Measurements from ENCODE around the gene HCRT.
"Not testable (repeated sequence)": the region's sequence is repeated elsewhere in the genome, so short reads cannot be mapped to it uniquely, and the experiment has no call there.

HCRT gene

DNA sequence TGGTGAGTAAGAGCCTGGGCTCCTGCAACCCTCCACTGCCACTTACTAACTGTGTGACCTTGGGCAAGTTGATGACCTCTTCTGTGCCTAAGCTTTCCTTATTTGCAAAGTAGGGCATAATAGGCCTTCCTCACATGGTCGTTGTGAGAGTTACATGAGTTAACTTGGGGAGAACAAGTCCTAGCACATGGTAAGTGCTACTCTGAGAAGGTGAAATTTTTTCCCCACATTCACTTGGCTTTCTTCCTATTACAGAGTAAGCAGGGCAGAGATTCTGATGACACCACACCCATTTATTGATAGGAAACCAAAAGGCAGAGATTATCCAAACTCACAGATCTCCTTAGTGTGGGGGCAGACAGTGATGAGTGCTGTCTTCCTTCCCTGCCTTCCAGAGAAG, 5.9 kb downstream of the HCRT start:
- no peak for DNase-seq

DNA sequence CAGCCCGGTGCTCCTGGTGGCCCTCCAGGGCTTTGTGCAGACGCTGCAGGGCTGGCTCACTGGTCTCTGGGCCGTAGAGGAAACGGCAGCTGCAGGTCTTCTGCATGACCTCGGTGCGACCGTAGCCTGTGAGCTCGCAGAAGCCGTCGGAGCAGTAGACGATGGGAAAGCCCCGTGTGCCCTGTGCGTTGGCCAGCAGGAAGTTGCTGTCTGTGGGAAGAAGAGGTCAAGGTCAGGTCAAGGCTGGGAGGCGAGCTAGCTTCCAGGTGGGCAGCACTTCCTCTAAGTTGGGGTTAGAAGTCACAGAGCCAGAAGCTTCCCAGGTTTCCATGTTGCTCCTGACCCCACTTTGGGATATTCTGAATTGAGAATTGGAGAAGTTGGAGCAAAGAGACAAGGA, 6.4 kb downstream of the HCRT start:
- DNase-seq: no peak

DNA sequence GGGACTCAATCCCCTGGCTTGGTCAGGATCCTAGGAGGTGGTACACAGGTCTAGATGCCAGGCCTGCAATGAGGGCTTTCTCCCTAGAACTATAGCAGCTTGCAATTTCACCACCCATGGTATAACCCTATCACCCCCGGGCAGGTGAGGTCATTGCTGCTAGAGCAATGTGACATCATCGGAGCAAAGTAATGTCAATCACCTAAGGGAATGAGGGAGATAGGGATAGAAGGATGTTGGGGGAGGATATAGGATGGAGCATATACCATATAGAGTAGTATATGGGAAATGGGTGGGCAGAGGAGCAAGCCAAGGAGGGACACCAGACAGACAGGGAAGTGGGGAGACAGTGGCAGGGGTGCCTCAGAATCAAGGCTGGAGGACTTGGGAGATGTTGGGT, 7.6 kb downstream of the HCRT start:
- DNase-seq: no peak

DNA sequence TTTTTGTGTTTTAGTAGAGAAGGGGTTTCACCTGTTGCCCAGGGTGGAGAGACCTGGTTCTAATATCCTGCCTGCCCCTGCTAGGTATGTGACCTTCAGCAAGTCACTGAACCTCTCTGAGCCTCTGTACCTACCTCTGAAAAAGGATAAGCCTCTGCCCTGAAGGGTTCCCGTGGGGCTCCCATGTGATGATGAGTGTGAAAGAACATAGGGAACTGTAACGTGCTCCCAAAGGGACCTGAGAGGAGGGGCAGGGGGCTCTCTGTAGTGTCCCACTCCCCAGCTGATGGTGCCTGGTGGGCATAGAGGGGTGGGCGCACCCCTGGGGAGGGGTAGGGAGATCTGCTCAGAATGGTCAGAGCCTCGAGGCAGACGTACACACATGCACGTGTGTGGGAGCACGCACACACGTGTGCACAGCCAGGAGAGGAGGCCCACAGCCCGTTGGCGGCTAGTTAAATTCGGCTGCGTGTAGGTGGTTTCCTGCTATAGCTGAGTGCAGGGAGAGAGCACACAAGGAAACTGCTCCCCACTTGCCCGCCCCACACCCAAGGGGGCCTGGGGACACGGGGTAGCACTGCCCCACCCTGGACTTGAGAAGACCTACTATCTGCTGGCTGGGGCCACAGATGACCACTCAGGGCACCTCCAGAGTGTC, 11.0 kb downstream of the HCRT start:
- no peak for DNase-seq

DNA sequence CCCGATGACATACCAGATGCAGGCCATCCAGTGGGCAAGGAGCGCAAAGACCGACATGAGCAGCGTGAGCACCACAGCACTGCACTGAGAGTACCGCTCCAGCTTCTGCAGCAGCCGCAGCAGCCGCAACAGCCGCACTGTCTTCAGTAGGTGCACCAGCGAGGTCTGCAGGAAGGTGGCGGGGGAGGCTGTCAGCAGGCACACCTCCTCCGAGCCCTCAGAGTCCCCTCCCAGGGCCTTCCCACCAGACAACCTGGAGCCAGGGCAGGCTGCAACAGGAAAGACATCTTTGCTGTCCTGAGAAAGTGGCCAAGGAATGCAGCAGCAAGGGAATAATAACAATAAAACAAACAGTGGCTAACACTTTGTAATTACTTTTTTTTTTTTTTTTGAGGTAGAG, 13.4 kb downstream of the HCRT start:
- no peak for DNase-seq

DNA sequence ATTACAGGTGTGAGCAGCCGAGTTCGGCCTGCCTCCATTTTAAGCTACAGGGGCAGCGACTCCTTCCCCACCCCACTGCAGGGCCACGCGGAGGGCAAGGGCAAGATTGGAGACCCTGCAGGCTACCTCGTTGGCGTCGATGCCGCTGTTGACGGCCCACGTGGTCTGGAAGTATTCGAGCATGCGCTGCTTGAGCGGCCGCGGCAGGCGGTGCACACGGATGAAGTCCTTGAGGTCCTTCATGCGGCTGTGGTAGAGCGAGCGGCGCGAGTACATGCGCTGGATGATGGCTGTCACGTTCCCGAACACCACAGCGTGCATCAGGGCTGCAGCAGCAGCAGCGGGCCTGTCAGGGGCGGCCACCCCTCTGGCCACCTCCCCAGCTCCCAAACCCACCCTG, 15.9 kb downstream of the HCRT start:
- DNase-seq: no peak

DNA sequence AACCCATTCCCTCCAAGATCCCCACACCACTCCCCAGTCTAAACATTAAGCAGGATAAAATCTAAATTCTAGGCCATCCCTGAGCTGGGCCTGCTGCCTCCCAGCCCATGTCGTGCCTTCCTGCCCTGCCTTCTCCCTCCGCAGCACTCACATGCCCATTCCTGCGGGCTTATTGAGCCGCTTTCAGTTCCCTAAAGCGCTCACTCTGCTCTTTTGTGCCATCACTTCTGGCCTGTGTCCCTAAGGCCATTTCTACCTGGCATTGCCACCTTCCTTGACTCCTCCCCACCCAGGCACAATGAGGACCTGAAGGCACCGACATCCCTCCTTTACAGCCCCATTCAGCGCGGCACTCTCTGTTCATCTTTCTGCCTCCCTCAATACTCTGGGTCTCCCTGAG, 17.4 kb downstream of the HCRT start:
- no peak for DNase-seq

DNA sequence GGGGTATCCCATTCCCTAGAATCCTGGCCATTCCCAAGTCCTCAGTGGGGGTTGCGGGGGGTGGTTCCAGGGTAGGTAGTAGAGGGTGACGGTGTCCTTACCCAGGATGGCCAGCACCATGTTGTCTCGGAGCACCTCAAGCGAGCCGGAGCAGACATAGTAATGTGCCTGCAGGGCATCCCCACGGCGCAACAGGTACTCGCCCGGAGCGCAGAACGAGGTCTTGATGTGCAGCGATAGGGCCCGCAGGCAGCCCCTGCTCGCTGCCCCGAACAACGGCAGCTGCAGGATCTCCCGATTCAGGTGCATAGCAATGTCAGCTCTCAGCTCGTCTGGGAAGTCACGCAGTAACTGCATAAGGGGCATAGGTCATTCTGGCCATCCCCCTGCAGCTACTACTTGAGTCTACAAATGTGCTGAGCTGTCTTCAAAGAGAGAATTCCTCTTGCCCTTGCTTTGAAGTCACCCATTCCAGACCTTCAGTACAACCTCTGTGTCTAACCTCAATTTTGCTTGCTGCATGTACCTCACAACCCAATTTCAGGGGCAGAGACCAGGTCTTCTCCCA, 19.0 kb downstream of the HCRT start:
- DNase-seq: no peak

DNA sequence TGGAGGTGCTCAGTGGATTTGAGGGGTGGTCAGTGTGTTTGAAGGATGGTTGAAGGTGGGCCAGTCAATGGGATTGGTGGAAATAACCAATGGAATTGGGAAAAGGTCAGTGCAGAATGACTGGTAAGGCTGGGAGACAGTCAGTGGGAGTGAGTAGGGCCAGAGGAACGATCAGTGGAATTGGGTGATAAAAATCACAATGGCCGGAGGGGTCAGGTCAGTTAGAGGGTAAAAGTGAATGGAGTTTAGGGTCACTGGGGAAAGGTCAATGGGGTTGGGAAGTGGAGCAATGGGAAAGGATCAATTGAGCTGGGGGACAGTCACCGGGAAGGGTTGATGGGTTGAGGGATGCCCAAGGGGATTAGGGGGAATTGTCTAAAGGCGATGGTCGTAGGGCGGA, 19.5 kb downstream of the HCRT start:
- no peak for DNase-seq

DNA sequence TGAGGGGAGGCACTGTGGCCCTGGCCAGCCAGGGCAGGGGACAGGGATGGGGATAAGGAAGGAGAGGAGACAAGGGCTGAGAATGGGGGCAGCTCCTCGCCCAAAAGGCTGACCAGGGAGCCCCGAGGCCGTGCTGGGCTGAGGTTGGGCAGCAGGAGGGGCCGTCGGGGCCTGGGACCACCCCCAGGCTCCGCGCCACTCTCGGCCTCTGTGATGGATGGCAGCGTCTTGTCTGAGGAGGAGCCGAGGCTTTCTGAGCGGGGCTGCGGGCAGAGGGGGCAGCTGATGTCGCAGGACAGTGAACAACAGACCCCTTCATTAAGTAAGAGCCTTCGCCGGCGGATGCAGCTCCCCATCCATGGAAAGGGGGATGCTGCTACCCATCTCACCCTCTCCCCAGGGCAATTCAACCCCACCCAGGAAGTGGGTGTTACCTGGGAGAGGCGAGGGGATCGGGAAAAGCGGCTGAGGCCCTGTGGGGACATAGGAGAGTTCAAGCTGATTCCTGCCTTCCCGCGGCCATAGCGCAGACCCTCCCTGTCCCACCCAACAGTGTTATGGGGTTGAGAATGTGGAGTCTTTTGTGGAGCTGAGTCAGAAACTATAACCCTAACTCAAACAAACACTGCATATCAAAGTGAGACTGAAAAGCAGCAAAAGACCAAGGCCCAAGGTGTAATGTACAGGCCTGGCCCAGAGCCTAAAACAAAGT, 21.4 kb downstream of the HCRT start:
- no peak for DNase-seq

DNA sequence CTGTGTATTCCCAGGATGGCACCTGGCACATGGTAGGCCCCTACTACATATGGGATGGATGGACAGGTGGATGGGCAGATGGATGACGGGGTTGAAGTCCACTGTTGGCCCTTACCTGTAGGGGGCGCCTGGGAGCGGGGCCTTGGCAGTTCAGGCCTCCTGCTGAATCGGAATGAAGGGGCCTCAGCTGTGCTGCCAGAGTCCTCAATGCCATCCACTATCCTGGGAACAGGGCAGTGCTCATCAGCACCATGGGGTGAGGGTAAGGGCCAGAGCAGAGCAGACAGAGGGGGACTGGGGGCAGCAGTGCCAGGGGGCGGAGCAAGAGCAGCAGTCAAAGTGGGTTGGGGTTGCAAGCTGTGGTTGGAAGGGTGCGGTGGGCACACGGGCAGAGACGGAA, 22.1 kb downstream of the HCRT start:
- no peak for DNase-seq

DNA sequence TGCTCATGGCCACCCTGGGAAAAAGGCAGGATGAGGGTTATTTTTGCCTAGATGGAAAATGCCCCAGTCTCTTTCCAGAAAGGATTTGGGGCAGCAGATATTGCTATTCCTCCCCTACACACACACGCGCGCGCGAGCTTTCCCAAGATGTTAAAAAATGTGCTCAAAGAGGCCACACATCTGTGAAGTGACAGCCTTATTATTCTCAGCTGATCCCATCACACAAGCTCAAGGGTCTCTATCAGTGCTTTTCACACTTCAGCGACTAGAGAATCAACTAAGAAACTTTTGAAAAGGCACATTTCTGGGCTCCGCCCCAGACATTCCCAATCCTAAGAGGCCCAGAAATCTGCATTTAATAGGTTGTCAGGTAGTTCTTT, 24.7 kb downstream of the HCRT start:
- no peak for DNase-seq

DNA sequence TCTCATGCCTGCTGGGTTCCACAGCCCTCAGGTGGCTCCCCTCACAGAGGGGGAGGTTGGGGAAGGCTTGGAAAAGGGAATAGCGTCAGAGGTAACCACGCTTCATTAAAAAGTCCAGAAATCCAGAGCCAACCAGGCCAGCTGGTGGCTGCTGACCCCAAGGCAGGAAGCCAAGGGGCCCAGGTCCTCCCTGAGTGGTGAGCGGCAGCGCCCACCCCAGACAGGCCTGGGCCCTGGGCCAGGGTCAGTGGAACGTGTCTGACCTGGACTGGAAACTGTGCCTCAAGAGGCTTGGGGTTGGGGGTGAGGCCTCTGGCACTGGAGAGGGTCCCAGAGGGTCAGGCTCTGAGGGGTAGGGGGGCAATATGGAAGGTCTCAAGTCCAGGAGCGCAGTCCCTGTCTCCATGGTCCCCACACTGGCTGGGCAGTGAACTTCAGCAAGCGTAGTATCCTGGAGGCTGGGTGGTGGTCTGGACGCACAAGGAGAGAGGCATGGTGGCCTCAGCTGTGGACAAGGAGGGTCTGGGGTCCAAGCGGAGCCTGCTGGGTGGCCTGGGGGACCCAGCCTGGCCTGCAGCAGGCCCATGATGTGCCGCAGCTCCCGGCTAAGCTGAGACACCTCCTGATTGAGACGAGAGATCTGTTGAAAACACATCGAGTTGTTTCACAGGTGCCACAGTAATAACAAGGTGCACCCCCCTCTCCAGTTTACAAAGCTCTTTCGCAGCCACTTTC, 25.3 kb downstream of the HCRT start:
- DNase-seq: no peak

DNA sequence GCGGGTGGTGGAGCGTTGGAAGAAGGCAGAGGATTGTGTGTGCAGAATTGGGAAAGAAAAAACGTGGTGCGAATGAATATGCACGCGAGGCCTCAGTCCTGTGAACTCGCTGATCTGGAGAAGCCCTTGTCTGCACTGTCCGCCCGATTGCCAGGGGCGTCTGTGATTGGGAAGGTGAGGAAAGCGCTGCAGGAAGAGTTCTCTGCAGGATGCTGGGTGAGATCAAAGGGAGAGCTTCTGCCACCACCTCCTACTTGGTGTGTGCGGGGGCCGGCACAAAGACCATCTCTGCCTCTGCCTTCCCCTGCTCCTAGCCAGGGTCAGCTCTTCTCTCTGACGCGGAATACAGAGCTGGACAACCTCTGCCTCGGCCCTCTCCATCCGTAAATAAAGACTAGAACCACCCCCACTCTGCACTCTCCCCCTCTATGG, 29.6 kb downstream of the HCRT start:
- no peak for DNase-seq

DNA sequence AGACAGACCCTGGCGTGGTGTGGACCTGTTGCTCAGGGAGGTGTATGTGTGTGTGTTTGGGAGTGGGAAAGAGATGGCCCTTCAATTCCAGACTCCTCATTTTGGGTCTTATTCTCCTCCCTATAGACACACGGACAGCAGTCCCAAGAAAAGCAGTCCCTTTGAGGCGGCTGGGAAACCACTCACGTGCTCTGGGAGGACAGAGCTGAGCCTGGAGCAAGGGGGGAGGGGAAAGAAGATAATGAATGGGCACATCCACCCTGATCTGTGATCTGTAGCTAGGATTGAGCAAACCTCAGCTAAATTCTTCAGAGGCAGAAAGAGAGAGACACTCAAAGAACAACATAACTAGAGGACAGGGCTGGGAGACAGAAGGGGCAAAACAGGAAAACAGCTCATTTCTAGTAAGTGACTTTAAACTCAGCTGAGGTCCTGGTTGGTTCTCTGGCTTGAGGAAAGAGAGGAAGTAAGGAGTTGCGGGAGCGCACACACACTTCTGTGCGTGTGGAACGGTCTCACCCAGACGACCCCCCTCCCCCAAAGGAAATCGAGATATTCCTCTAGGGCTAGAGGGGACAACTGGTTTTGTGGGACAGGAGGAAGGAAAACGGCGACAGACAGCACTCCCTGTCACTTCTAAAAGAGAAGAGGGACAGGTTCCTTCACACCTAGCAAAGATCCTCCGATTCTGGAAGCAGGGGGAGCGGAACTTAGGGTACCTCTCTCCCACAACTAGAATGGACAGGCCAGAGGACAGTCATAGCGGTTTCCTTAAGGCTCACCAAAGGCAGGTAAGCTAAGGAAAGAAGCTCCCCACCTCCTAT, 31.1 kb downstream of the HCRT start:
- DNase-seq: no peak

DNA sequence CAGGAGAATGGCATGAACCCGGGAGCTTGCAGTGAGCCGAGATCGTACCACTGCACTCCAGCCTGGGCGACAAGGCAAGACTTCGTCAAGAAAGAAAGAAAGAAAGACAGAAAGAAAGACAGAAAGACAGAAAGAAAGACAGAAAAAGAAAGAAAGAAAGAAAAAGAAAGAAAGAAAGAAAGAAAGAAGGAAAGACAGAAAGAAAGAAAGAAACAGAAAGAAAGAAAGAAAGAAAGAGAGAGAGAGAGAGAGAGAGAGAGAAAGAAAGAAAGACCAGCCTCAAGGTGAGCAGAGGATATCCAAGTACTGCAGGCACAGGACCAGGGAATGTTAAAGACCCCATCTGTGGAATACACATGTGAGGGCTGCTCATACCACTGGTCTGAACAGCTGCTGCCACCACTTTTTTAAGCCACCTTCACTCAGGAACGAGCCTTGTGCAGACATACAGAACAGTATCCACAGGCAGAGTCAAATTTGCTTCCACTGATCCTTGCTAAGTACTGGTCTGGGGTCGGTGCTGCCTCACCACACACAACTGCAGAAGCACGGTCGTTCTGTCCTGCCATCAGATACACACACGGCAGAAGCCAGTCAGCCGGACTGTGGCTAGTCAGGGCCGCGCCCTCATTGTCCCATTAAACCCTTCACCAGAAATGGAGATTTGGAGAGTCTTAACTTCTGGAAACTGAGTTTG, 38.2 kb downstream of the HCRT start:
- no peak for DNase-seq

DNA sequence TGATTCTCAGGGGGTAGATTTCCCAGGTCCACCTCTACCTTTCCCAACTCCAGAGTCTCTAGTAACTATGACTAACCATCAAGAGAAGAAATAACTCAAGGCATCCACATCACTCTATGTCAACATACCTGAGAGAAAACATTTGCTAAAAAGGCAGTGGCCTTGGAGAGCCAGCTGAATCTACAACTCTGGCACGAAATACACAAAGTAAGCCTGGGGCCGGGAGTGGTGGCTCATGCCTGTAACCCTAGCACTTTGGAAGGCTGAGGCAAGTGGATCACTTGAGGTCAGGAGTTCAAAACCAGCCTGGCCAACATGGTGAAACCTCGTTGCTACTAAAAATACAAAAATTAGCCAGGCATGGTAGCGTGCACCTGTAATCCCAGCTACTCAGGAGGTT, 42.1 kb downstream of the HCRT start:
- DNase-seq: not testable (repeated sequence)

DNA sequence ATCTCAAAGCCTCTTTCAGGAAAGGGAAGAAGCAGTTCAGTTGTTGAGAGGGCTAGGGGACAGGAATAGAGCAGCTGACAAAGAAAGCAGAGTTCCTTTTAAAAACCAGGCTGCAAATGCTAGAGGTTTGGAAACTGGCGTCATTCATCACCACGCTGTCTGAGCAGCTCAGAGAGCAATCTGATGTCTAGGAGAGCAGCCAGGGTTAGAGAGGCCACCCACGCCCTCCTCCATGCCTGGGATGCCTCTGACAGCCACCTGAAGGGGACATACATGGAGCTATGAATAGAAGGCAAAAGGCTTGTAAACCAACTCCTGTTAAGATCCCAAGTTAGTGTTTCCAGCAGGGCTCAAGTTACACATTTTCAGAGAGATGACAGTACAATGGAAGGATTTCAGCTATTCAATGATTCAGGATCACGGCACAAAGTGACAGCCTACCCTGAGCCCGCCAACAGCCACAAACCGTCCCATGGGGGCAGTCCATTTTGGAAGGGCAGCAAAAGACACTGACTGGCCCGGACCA, 42.8 kb downstream of the HCRT start:
- DNase-seq: no peak

DNA sequence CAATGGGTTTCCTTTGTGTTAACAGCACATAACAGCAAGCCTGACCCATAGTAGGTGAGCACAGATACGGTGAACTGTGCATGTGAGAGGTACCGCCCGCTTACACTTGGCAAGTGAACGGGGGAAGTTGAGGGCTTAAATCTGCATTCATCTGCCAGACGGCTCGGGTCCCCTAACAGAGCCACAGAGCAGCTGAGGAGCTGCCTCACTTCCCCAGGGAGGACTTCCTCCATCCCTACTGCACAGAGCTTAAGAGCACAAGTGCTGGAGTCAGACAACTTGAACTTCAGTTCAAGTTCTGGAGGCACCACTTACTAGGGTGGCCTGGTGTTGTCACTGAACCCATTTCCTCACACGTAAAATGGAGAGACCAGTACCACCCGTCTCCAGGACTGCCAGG, 43.9 kb downstream of the HCRT start:
- DNase-seq: no peak

DNA sequence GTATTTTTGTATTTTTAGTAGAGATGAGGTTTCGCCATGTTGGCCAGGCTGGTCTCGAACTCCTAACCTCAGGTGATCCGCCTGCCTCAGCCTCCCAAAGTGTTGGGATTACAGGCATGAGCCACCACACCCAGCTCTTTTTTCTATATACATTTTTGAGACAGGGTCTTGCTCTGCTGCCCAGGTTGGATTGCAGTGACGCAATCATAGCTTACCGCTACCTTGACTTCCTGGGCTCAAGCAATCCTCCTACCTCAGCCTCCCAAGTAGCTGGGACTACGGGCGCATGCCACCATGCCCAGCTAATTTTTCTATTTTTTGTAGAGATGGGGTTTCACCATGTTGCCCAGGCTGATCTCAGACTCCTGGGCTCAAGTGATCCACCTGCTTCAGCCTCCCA, 44.6 kb downstream of the HCRT start:
- not testable (repeated sequence) for DNase-seq

DNA sequence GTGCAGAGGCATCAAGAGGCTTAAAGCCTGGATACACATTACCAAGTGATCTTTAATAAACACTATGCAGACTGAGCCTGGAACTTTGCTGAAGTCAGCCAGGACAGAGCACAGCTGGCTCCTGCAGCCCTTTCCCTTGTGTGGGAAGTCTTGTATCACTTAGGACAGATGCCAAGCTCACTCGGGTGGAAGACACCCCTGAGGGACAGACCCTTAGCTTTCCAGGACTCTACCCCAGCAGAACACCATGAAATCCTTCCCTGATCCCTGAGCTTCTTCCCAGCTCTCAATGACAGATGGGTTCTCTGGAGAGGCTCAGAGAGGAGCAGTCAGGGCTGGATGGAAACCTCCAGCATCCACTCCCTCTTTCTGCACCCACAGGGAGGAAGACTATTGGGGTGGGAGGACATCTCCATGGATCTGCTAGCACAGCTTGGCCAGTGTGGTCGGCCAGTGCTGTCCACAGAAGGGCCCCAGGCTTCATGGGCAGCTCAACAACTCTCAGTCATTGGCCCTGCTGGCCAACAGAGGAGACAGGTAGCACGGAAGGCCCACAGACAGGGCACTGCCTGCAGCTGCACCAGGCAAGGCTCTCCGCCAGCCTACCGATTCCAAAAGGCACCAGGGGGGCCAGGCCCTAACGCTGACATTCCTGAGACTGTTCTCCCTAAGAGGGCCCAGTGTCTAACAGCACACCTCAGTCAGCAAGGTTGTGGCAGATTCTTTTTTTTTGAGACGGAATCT, 46.3 kb downstream of the HCRT start:
- DNase-seq: no peak

Data from effector CD4-positive, alpha-beta T cell (primary cell).